Upper lobe of left lung (tissue), 6 donors: Measurements from ENCODE around the gene KLHL13. TPM values are rescaled to one million over a fixed set of nuclear protein-coding genes. Genes with fewer than 3 reads are reported as not detected.
"Not testable (repeated sequence)": the region's sequence is repeated elsewhere in the genome, so short reads cannot be mapped to it uniquely, and the experiment has no call there.

Experiments used
- ATAC-seq, 2 donors: fragments of 200-7000 bp; cut with Tn5 transposase; one replicate each; pipeline ENCODE4 v1.9.1; 2022; ENCODE audit warnings: mild to moderate bottlenecking in 2 of 2, moderate library complexity in 2 of 2; ENCODE audit not compliant: low FRiP score in 2 of 2
- DNase-seq, 2 donors: peaks; one replicate each; pipeline ENCODE4 v3.0.0-alpha.2; 2019 to 2020
- H3K27ac ChIP-seq, 4 donors: fragments of 200-600 bp; sonication (generic); one replicate each; pipeline ENCODE4 v1.5.1; 2016 to 2019
- H3K27me3 ChIP-seq, 4 donors: fragments of 200-600 bp; sonication (generic); one replicate each; pipeline ENCODE4 v1.5.1; 2017 to 2019
- H3K36me3 ChIP-seq, 4 donors: fragments of 200-600 bp; sonication (generic); one replicate each; pipeline ENCODE4 v1.5.1; 2016 to 2019
- H3K4me1 ChIP-seq, 4 donors: fragments of 200-600 bp; sonication (generic); one replicate each; pipeline ENCODE4 v1.5.1; 2018 to 2019
- H3K4me3 ChIP-seq, 4 donors: fragments of 200-600 bp; sonication (generic); one replicate each; pipeline ENCODE4 v1.5.1; 2017 to 2019; ENCODE audit warnings: mild to moderate bottlenecking in 2 of 4, moderate library complexity in 1 of 4
- H3K9me3 ChIP-seq, 4 donors: fragments of 200-600 bp; sonication (generic); one replicate each; pipeline ENCODE4 v1.5.1; 2018 to 2019
- EP300 ChIP-seq, 4 donors: sonication (generic); formaldehyde crosslinking; IDR thresholded peaks; one replicate each; pipeline ENCODE4 v1.5.1; 2017; ENCODE audit warnings: antibody characterized with exemption in 4 of 4, control low read depth in 2 of 4
- POLR2A ChIP-seq, 4 donors: fragments of 450-650 bp; IDR thresholded peaks; one replicate each; pipeline ENCODE4 v1.5.1; 2016 to 2017; ENCODE audit warnings: antibody characterized with exemption in 4 of 4, mild to moderate bottlenecking in 2 of 4
- POLR2AphosphoS5 ChIP-seq, 2 donors: sonication (generic); formaldehyde crosslinking; IDR thresholded peaks; one replicate each; pipeline ENCODE4 v1.5.1; 2017; ENCODE audit warnings: antibody characterized with exemption in 2 of 2
- WGBS, 2 donors: methylation state at CpG; one replicate each; pipeline ENCODE4 v1.1.5; 2017 to 2018; 5-methylcytosine and 5-hydroxymethylcytosine counted together
- total RNA-seq, 6 donors: library from RNA; depleted of rRNA in 4 of 6; stranded (reverse); fragments of >200 nt in 4 of 6; gene quantifications; one replicate each; pipeline versions ENCODE4 v1.1.0 to v1.2.1, GENCODE V29; 2016 to 2021
- TF ChIP-seq, protein P1 (sequence below), 6 experiments: fragments of 450-650 bp in 4 of 6; fragments of 200-600 bp in 2 of 6; sonication (generic) in 2 of 6; IDR thresholded peaks; one replicate each; pipeline ENCODE4 v1.5.1; 2016 to 2019; ENCODE audit warnings: antibody characterized with exemption in 6 of 6
- donor health status: DM: no; HTN: no; CAD: no; lungs with moderate emphysema.
- donor health status: DM: no; HTN: yes; CAD: no; lungs with severe emphysema.

KLHL13 gene
- total RNA-seq, 6 donors from 2014 or later, result 0.63 to 3.8 (median 0.89) TPM; not detected in 1

DNA sequence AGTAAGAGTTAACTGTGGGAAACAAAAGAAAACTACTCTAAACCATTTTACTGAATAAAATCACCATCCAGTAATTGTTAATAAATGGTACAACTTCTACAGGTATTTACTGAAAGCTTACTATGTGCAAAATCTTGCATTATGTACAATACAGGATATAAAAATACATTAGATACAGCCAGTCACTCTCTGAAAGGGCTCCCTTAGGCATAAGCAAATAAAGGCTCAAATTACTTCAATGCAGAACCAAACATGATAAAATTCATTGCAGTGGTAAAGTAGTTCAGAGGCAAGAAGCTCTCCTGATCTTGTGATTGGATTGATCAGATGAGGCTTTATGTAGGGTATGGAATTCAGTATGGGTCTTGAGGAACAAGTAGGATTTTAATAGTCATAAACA is 100.2 kb downstream of the KLHL13 start:
- Histone ChIP-seq H3K27ac (no peak overlapping the region), H3K4me3 (no peak overlapping the region), H3K4me1 (no peaks in the 10 kb centered on the region), H3K27me3 (no peaks in the 10 kb centered on the region), H3K36me3 (no peaks in the 10 kb centered on the region), H3K9me3 (no peaks in the 10 kb centered on the region)
- no peak for DNase-seq
- ATAC-seq, result no peak
- TF ChIP-seq POLR2A (IDR thresholded peaks at IDR 0.05) (no peak), POLR2AphosphoS5 (IDR thresholded peaks at IDR 0.05) (no peak), EP300 (IDR thresholded peaks at IDR 0.05) (no peak)
- TF ChIP-seq, protein P1, sequence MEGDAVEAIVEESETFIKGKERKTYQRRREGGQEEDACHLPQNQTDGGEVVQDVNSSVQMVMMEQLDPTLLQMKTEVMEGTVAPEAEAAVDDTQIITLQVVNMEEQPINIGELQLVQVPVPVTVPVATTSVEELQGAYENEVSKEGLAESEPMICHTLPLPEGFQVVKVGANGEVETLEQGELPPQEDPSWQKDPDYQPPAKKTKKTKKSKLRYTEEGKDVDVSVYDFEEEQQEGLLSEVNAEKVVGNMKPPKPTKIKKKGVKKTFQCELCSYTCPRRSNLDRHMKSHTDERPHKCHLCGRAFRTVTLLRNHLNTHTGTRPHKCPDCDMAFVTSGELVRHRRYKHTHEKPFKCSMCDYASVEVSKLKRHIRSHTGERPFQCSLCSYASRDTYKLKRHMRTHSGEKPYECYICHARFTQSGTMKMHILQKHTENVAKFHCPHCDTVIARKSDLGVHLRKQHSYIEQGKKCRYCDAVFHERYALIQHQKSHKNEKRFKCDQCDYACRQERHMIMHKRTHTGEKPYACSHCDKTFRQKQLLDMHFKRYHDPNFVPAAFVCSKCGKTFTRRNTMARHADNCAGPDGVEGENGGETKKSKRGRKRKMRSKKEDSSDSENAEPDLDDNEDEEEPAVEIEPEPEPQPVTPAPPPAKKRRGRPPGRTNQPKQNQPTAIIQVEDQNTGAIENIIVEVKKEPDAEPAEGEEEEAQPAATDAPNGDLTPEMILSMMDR (IDR thresholded peaks at IDR 0.05), result no peak

DNA sequence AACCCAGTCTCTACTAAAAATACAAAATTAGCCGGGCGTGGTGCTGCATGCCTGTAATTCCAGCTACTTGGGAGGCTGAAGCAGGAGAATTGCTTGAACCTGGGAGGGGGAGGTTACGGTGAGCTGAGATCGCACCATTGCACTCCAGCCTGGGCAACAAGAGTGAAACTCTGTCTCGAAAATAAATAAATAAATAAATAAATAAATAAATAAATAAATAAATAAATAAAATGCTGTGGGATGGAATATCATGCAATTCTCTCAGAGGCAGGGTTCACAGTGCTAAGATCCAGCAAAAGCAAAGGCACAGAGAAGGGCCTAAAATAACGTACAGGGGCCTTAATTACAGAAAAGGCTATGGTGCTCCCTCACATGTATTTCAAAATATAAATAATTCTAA is 114.2 kb downstream of the KLHL13 start:
- 86 to 89% methylated on average over 6 of the region's 6 CpGs for WGBS, 2 donors
- not testable (repeated sequence) for H3K4me3 ChIP-seq, H3K27me3 ChIP-seq, H3K36me3 ChIP-seq, H3K4me1 ChIP-seq, ATAC-seq, H3K27ac ChIP-seq, H3K9me3 ChIP-seq, DNase-seq

DNA sequence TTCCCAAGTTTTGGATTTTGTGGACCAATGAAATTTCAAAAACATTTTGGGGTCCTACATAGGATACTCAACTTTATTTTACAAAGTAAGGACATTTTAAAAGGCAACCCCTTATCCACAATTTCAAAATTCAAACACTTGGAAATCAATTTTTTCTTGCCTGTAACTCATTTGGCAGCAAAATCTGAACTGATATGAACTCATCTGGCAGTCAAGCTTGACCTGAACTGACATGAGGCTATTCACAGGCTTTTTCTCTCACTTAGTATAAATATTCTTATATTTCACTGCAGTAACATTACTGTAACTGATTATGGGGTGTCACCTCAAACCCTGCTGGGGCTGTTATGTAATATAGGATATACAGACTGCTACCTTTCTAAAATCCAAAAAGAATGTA is 116.1 kb downstream of the KLHL13 start:
- ATAC-seq, result no peak
- DNase-seq, result no peak
- H3K27me3 ChIP-seq, result no peaks in the 10 kb centered on the region
- H3K4me1 ChIP-seq, result no peaks in the 10 kb centered on the region
- H3K9me3 ChIP-seq, result no peaks in the 10 kb centered on the region
- no peak for TF ChIP-seq POLR2AphosphoS5 (IDR thresholded peaks at IDR 0.05)
- TF ChIP-seq EP300 (IDR thresholded peaks at IDR 0.05), result no peak
- TF ChIP-seq POLR2A (IDR thresholded peaks at IDR 0.05), result no peak
- TF ChIP-seq, protein P1 (IDR thresholded peaks at IDR 0.05), result no peak
- H3K27ac ChIP-seq, result no peak overlapping the region
- no peaks in the 10 kb centered on the region for H3K36me3 ChIP-seq
- H3K4me3 ChIP-seq, result no peak overlapping the region

DNA sequence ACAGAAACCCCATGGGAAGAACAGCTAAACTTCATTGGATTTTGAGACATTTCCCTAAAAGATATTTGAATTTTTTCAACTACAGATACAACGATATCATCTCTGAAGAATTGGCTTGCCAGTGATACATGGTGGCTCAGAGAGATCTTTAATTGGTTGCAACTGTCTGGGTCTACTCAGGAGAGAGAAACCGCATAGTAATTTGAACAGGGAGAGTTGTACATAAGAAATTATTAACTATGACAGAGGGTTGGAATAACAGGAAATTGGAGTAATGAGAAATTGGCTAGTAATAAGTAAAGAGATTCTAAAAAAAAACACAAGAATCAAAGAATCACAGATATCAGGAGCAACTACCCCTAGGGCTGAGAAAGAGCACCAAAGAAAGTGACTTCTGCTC is 118.4 kb downstream of the KLHL13 start:
- Histone ChIP-seq H3K27ac (no peak overlapping the region), H3K36me3 (no peaks in the 10 kb centered on the region), H3K27me3 (no peaks in the 10 kb centered on the region), H3K4me1 (no peaks in the 10 kb centered on the region), H3K9me3 (no peaks in the 10 kb centered on the region), H3K4me3 (no peak overlapping the region)
- TF ChIP-seq EP300 (IDR thresholded peaks at IDR 0.05), result no peak
- TF ChIP-seq POLR2AphosphoS5 (IDR thresholded peaks at IDR 0.05), result no peak
- TF ChIP-seq POLR2A (IDR thresholded peaks at IDR 0.05), result no peak
- TF ChIP-seq, protein P1 (IDR thresholded peaks at IDR 0.05), result no peak
- 84 to 90% methylated on average over 2 of the region's 2 CpGs for WGBS, 2 donors
- no peak for ATAC-seq
- no peak for DNase-seq

DNA sequence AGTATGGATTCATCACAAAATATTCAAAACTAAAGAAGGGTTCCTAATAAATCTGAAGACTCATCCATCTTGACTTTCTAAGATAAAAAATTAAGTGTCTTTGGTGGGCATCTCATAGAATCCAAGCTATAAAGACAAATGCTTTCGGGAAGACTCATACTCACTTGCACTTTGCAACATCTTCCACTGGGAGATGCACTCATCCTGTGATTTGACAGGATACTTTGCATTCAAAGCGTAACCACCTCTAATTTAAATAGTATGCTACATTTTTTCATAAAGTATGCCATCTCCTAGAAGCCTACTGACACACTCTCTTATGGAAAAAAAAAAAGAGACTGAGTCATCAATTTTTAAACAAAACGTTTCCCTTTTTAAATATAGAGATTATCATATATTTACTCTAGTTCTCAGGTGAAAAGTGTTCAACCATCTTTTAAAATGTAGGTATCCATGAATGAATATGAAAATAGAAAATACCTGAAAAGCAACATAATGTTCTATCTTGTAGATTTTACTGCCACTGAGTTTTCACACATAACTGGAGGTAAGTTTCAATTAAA is 119.6 kb downstream of the KLHL13 start:
- DNase-seq (no peak), ATAC-seq (no peak)
- Histone ChIP-seq H3K9me3 (no peaks in the 10 kb centered on the region), H3K4me1 (no peaks in the 10 kb centered on the region), H3K36me3 (no peaks in the 10 kb centered on the region), H3K27me3 (no peaks in the 10 kb centered on the region), H3K27ac (no peak overlapping the region), H3K4me3 (no peak overlapping the region)
- 59 to 66% methylated on average over 3 of the region's 3 CpGs for WGBS, 2 donors
- TF ChIP-seq POLR2A (IDR thresholded peaks at IDR 0.05) (no peak), EP300 (IDR thresholded peaks at IDR 0.05) (no peak), POLR2AphosphoS5 (IDR thresholded peaks at IDR 0.05) (no peak)
- TF ChIP-seq, protein P1 (IDR thresholded peaks at IDR 0.05), result no peak
